ENCODE measurements around the gene TMEM140.

TMEM140 gene

DNA sequence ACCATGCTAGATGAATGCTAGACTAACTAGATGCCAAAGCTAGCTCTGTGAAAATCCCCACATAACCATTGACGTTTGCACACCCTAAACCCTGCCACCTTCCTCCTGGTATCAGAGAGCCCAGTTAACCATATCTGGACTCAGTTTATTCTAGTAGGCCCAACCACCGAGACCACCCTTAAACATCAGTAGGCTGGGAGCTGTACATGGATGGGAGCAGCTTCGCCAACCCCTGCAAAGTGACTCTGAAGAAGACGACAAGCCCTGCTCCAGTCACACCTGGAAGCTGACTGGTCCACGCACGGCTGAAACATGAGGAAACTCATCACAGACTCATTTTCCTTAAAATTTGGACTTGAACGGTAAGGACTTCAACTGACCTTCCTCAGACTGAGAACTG, 27.1 kb downstream of the TMEM140 start:
- no peak for DNase-seq (ENCODE audit: low read depth)

DNA sequence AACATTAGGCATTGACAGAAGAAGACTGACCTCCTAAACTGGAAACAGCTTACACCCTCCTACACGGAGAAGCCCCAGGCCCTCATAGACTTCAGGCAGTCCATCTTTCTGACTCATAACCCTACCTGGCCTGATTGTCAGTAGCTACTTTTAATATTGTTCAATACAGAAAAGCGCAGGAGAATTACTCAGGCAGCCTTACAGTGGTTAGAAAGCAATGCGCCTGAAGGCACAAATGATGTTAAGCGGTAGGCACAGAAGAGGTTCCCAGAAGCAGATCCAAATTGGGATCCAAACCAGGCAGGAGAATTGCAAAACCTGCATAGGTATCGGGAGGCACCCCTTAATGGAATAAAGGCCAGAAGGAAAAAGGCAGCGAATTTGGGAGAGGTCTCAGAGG, 28.1 kb downstream of the TMEM140 start:
- no peak for DNase-seq (ENCODE audit: low read depth)

DNA sequence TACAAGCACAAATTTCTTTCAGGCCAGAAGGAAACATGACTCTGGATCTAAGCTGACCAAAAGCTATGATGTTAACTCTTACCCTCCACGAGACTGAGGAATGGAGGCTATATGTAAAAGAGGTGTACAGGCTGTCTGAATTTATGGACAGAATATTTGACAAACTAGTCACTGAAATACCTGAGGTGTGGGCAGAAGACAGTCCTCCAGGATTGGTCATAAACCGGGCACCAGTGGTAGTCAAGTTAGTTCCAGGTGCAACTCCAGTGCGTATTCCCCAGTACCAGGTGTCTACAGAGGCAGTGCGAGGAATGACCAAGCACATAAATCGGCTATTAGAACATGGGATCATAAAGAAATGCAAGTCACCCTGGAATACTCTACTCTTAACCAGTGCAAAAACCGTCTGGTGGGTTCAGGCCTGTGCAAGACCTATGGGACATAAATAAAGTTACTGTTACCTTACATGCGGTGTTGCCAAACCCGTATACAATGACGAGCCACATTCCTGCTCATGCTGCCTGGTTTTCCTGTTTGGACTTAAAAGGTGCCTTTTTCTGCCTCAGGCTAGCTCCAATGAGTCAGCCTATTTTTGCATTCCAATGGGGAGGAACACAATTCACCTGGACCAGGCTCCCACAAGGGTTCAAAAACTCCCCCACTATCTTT, 29.3 kb downstream of the TMEM140 start:
- no peak for DNase-seq (ENCODE audit: low read depth)

DNA sequence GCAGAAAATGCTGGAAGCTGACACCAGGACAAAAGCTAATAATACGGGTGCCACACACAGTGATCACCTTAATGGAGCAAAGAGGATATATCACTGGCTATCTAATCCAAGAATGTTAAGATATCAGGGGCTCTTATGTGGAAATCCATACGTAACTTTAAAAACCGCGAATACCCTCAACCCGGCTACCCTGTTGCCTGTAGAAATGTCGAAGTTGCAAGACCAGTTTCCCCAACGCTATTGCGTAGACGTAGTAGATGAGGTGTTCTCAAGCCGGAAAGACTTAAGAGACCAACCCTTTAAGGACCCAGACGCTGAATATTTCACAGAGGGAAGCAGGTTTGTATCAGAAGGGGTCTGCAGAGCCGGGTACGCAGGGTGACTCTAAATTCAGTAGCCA, 30.5 kb downstream of the TMEM140 start:
- DNase-seq (ENCODE audit: low read depth): no peak

DNA sequence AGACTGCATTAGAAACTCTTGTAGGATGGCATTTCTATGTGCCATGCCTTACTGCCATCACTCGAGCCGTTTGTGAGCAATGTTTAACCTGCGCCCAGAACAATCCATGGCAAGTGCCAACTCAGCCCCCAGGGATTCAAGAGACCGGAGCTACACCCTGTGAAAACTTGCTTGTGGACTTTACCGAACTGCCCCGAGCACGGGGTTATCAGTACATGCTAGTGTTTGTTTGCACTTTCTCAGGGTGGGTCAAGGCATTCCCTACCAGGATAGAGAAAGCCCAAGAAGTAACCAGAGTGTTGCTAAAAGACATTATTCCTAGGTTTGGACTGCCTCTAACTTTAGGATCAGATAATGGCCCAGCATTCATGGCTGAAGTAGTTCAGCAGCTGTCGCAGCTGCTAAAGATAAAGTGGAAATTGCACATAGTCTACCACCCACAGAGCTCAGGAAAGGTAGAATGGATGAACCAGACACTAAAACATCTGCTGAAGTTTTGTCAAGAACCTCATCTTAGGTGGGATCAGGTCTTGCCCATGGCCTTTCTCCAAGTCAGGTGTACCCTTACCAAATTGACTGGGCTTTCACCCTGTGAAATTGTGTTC, 31.6 kb downstream of the TMEM140 start:
- no peak for DNase-seq (ENCODE audit: low read depth)

DNA sequence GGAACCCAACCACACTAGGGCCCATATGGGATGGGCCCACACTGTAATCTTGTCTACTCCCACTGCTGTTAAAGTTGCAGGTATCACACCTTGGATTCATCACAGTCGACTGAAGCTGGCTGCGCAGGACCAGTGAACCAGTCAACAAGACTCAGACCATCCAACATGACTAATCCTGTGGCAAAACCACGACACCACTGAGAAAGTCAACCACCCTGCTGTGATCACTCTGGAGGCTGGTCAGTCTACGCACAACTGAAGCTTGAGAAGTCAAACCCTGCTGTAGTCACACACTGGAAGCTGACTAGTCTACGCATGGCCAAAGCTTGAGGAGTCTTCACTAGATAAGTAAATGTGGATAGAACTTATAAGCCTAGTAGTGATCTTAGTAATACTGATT, 32.2 kb downstream of the TMEM140 start:
- no peak for DNase-seq (ENCODE audit: low read depth)

DNA sequence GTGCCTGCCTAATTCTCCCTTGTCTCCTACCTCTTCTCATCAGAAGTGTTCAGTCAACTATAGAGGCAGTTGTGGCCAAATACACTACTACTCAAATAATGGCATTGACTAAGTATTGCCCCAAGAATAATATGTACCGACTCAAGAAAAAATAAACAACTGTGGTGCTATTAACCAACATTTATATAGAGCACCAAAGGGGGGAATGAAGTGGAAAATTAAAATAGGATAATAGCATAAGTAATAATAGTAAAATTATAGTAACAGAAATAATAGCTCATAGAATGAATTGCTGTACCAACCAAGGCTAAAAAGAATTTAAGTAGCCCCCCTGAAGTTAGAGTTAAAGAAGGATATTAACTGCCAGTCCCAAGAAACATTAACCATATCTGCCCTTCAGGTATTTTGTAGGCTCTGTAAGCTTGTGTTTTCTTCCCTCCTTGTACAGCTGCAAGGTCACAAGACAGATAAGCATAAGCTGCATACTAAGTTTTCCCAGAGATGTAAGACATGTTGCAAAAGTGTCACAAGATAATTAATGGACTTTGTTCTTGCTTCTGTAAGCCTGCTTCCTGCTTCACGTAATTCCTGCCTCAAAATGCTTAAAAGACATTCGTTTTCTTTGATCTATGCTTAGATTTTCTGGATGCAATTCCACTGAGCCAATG, 33.5 kb downstream of the TMEM140 start:
- DNase-seq (ENCODE audit: low read depth): no peak

DNA sequence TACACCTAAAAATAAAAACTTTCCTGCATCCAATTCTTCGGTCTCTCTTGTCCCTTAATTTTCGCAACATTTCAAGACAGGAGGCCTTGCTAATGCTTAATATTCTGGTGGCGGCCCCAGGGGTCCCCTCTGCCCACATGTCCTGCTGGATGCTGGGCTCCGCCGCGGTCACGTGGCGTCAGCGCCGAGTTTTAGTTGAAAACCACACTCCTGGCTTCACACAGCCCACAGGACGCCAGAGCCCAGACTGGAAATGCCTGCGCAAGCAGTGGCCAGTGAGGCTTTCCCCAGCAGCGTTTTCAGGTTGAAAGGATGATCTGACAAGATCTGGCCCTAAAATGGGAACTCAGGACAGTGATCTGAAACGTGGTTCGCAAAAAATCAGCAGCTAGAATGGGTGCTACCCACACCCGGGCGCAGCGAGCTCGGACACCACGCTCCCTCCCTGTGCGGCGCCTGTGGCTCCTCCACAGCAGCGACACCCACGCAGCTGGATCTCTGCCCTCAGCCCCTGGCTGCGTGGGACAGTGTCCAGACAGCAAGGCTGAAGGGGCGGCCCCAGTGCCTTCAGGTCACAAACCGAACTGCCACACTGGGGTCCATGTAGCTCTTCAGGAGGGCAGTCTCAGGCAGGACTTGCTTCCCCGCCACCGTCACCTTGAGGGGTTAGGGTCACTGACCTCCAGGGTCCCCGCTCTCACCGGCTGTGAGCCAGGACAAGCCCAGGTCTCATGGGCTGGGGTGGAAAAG, 34.2 kb downstream of the TMEM140 start:
- no peak for DNase-seq (ENCODE audit: low read depth)

DNA sequence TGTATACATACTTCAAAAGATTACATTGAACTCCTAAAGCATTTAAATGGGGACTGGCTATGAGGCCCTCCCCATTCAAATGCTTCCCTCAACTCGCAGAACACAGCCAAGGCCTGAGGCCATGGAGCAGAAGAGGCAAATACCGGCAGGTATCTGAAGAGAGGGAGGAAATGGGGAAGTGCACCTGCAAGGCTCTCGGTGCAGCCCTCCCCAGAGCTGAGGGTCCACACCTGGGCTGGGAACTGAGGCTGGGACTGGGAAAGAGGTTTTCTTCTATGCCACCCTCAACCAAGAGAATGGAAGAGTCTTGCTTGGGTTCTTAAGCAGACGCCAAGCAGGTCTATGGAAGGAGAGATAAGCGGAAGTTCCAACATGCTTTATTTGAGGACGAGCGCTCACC, 35.6 kb downstream of the TMEM140 start:
- no peak for DNase-seq (ENCODE audit: low read depth)

DNA sequence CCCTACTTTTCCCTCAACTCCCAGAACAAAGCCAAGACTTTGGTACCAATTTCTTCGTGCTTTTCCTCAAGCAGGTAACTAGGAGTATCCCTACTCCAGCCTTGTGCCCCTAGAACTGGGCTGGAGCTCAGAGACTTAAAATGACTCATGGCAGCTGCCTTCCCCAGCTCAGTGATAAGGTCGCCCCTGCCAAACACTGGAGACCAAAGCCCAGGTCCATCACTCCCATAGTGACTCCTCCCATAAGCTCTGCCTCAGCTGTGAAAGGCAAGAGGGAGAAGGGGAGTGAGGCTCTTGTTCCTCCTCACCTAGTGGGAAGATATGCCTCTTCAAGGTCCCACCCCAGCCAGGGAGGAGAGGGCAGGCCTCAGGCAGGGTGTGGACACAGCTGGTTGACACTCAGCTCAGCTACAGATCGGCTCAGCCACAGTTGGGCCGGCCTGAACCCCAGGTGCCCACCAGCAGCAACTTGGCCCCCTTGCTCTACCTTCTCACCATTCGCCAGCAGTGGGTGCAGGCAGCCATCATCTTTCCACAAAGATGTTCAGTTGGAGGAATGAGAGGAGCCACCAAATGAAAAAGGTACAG, 36.5 kb downstream of the TMEM140 start:
- no peak for DNase-seq (ENCODE audit: low read depth)

DNA sequence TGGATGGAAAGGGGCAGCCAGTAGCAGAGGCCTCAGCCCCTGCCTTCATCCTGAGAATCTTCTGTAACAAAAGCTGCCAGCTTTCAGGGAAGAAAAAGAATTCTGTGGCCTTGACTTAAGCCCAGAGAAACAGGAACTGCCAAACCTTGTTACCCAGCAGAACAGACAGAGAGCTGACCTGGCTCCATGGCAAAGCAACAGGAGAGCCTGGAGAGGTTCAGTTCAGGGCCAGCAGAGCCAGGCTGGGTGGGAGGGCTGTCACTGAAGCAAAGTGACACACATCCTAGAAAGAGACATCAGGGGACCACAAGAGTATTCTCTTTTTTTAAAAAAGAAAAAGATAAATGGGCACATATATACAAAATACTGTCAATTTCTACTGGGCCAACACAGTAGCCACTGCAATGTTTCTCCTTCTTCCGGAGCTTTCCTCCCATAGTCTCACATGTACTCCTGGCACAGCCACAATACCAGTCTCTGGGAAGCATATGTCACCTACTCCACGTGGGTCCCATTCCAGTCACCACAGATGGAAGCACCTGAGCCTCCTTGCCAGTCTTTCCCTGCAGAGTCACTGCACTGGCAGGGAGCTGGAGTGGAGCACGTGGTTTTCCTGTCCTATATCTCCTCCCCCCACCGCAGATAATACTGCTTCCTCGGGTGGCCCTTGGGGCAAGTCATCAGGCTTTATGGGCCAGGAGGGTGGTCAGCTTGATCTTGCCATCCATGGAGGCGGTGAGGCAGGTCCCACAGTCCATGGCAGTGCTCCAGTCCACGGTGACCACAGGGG, 37.8 kb downstream of the TMEM140 start:
- no peak for DNase-seq (ENCODE audit: low read depth)

DNA sequence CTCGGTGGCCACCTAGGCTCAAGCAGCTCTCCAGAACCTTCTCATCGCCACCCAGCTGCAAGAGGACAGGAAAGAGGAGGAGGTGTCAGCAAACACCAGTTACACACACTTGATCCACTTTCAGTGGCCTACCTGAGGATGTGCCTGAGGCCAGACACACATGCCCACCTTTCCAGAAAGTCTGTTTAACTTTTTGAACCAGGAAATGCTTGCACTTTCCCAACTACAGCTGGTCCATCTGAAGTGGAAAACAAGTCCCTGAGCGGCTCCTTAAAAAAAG, 38.3 kb downstream of the TMEM140 start:
- DNase-seq (ENCODE audit: low read depth): no peak

DNA sequence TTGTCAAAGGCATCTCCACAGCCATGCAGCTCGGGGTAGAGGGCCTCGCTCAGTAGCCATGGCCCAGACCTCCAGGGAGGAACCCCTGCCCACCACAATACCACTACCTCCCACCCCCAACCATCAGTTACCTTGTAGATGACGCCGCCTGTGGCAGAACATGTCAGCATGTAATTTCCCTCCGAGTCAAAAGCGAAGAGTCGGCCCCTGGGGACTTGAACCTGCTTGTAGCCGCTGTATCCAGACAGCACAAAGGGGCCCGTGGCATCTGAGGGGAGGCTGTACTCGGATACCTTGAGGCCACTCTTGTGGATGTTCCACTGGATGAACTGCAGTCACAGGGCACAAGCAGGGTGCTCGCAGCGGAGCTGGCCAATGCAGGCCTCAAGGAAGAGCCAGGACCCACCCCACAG, 39.0 kb downstream of the TMEM140 start:
- no peak for DNase-seq (ENCODE audit: low read depth)

DNA sequence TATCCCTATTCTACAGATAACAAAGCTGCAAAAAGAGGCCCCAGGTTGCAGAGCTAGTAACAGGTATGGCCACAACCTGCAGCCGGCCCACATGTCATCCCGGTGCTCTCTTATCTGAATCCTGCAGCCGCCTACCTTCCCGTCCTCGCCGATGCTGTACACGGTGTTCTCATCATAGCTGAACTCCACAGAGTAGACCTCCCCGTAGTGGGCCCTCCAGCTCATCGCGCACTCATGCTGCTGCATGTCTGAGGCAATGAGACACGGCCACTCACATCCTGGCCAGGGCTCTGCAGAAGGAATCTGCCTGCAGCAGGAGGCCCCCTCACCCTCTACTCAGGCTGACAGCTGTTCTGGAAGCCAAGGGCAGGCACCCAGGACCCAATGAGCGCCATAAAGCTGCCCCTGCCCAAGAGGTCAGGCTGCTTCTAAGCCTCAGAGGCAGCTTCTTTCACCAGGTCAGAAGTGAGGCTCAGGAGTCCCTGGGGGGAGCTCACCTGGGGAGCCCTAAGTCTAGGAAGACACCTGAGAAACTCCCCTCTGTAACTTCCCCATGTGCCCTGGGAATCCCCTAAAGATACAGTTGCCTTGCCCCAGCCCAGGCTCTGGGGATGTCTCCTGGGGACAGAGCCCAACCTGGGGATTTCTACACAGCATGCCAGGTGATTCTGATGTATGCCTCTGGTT, 40.6 kb downstream of the TMEM140 start:
- no peak for DNase-seq (ENCODE audit: low read depth)

DNA sequence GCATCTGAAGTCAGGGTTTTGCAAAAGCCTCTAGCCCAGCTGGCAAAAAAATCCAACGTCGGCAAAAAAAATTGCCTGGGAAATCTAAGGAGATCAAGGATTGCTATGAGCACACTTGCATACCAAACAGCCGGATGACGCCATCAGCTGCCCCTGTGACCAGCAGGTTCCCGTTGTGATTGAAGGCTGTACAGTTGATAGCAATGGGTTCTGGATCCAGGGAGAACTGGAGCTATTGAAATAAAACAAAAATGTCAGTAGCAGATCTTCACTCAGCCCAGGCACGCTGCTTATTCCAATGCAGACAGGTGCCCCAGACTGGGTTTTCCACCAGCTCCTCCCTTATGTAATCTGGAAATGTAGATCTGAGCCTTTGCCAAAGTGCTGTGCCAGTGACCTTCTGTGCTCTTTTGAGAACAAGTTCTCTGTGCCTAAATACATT, 41.4 kb downstream of the TMEM140 start:
- DNase-seq (ENCODE audit: low read depth): no peak

DNA sequence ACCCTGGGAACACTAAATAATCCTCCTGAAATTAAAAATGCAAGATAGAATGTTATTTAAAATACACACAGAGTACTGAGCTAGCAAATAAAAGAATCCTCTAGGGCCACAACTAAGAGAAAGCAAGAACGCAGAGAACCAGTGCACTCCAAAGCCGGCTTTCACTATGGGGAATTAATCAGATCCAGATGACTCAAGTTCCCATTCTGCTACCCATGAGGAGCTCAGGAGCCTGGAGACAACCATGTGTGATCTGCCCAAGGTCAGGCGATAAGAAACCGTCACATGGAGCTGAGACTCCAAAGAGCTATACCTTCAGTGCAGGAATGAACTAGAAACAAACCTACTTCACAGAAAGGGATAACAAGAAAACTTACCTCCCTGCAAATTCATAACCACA, 42.1 kb downstream of the TMEM140 start:
- no peak for DNase-seq (ENCODE audit: low read depth)

DNA sequence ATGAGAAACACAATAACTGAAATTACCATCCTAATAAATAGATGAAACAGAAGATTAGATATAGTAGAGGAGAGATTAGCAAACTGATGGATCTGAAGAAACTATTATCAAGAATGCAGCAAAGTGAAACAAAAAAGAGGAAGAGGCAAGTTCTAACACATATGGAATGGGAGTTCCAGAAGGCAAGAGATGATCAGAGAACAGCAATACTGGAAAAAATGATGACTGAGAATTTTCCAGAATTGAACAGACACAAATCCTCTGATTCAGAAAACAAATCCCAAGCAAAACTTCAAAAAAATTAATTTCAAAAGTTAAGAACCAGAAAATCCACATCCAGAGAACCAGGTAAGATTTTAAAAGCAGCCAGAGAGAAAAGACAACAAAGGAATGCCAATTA, 42.8 kb downstream of the TMEM140 start:
- no peak for DNase-seq (ENCODE audit: low read depth)

DNA sequence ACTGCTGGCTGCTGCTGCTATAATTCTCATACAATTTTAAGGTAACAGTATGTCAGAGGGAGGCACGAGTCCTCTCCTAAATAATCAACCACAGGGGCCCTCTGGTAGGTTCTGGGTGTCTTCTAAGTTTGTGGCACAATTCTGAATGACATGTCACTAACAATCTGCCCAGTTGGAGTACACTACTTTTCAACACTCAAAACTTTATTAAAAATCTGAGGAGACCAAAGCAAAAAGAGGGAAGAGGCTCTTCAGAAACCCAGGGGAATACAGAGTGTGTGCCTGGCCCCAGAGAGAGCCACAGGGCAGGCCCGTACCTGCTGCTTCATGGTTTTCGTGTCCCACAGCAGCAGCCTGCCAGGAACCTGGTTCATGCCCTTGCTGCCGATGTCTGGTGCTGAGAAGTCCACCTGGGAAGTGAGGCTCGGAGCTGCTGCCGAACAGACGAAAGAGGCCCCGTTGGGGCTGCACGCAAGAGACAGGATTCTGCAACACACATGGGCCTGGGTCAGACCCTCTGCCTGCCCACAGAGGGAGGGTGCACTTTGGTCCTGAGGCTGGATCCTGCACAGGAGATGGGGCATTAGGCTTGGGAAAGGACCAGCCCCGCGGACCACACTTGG, 45.2 kb downstream of the TMEM140 start:
- no peak for DNase-seq (ENCODE audit: low read depth)

DNA sequence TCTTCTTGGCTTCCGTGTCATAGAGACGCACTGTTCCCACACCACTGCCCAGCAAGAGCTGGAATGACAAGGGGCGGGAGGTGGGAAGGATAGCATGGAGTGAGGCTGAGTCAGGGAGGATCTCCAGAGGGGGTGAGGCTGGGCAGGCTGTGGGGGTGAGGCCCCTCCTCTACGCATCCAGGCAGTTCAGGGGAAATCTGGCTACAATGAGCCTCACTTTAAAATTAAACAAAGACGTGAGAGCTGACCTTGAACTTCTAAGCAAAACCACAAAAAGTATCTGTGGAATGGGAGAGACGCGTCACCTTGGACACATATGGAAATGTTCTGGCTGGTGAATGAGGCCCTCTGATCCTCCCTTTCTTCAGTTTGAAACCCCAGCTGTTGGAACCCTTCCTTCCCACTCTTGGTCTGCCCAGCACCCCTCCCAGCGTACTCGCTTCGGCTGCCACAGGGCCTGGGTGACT, 45.8 kb downstream of the TMEM140 start:
- no peak for DNase-seq (ENCODE audit: low read depth)

DNA sequence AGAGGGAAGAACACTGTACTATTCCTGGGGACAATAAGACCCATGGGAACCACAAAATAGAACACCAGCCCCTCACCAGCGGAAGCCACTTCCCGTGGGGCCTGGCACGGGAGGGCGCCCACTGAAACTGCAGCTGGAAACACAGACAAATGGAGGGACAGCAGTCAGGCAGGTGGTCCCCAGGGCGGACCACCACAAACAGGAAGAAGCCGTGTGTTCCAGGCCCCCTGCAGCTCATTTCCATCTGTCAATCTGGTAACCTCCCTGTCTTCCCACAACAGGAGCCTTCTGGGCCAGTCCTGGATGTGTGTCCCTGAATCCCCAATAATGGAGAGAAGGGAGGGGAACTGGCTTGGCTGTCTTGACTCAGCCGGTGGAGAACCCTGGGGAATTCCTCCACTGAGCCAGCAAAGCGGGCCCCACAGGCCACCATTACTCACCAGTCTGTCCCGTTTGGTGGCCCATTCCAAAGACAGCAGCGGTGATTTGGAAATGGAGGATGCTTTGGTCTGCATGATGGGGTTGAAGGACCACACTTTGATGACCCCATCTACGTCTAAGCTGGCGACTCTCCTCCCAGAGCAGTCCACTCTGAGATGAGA, 46.7 kb downstream of the TMEM140 start:
- no peak for DNase-seq (ENCODE audit: low read depth)
